ENCODE data around the gene FARP1.

Gene FARP1

GRCh38 chr13:98313922-98314292, 171.0 kb downstream of the FARP1 start:
- no peak for FAIRE-seq

GRCh38 chr13:98315466-98315865, 172.6 kb downstream of the FARP1 start:
- FAIRE-seq, result no peak

GRCh38 chr13:98315902-98316301, 173.0 kb downstream of the FARP1 start:
- no peak for FAIRE-seq

- no peak for FAIRE-seq
These were observed 174.8 kb downstream of the FARP1 start for GRCh38 chr13:98317573-98318171.

- FAIRE-seq, result no peak
These were observed 175.5 kb downstream of the FARP1 start for GRCh38 chr13:98318263-98318878.

- no peak for FAIRE-seq
These were observed 177.7 kb downstream of the FARP1 start for GRCh38 chr13:98320561-98321105.

GRCh38 chr13:98321395-98321794, 178.5 kb downstream of the FARP1 start:
- FAIRE-seq, result no peak

GRCh38 chr13:98322091-98322718, 179.3 kb downstream of the FARP1 start:
- FAIRE-seq, result no peak

GRCh38 chr13:98324105-98324504, 181.2 kb downstream of the FARP1 start:
- no peak for FAIRE-seq

GRCh38 chr13:98325724-98326123, 182.8 kb downstream of the FARP1 start:
- FAIRE-seq, result no peak

GRCh38 chr13:98326291-98326690, 183.4 kb downstream of the FARP1 start:
- FAIRE-seq, result no peak

- FAIRE-seq, result no peak
These were observed 184.7 kb downstream of the FARP1 start for GRCh38 chr13:98327371-98328270.

- no peak for FAIRE-seq
These were observed 185.6 kb downstream of the FARP1 start for GRCh38 chr13:98328511-98328910.

- FAIRE-seq, result no peak
These were observed 189.3 kb downstream of the FARP1 start for GRCh38 chr13:98332222-98332621.

- FAIRE-seq, result no peak
These were observed 189.8 kb downstream of the FARP1 start for GRCh38 chr13:98332691-98333090.

- no peak for FAIRE-seq
These were observed 190.6 kb downstream of the FARP1 start for GRCh38 chr13:98333486-98333885.

- FAIRE-seq, result no peak
These were observed 191.8 kb downstream of the FARP1 start for GRCh38 chr13:98334620-98335205.

- no peak for FAIRE-seq
These were observed 192.8 kb downstream of the FARP1 start for GRCh38 chr13:98335721-98336120.

- no peak for FAIRE-seq
These were observed 195.4 kb downstream of the FARP1 start for GRCh38 chr13:98338310-98338709.

GRCh38 chr13:98339684-98340425, 197.0 kb downstream of the FARP1 start:
- no peak for FAIRE-seq

- FAIRE-seq, result no peak
These were observed 200.1 kb downstream of the FARP1 start for GRCh38 chr13:98342953-98343352.

GRCh38 chr13:98343461-98343860, 200.6 kb downstream of the FARP1 start:
- no peak for FAIRE-seq

Data from G401.6 (cell line).